ENCODE results near the gene RYK.

- TF ChIP-seq, protein P1, sequence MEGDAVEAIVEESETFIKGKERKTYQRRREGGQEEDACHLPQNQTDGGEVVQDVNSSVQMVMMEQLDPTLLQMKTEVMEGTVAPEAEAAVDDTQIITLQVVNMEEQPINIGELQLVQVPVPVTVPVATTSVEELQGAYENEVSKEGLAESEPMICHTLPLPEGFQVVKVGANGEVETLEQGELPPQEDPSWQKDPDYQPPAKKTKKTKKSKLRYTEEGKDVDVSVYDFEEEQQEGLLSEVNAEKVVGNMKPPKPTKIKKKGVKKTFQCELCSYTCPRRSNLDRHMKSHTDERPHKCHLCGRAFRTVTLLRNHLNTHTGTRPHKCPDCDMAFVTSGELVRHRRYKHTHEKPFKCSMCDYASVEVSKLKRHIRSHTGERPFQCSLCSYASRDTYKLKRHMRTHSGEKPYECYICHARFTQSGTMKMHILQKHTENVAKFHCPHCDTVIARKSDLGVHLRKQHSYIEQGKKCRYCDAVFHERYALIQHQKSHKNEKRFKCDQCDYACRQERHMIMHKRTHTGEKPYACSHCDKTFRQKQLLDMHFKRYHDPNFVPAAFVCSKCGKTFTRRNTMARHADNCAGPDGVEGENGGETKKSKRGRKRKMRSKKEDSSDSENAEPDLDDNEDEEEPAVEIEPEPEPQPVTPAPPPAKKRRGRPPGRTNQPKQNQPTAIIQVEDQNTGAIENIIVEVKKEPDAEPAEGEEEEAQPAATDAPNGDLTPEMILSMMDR (IDR thresholded peaks at IDR 0.05), result no peak
- no peak for TF ChIP-seq POLR2A (IDR thresholded peaks at IDR 0.05)
Measured at GRCh38 chr3:134199240-134199639, 51.4 kb downstream of the RYK start.

All from esophagus squamous epithelium (tissue), 4 donors.